Parathyroid adenoma (tissue), 2 donors: ENCODE measurements around the gene INMT.

ENCODE experiments used
- H2AFZ ChIP-seq: fragments of 300-600 bp; sonication (generic); one replicate; pipeline ENCODE4 v1.7.0; 2017; ENCODE audit warnings: antibody characterized with exemption, mild to moderate bottlenecking
- H3K27ac ChIP-seq: fragments of 300-600 bp; sonication (generic); one replicate; pipeline ENCODE4 v1.7.0; 2017
- H3K27me3 ChIP-seq: fragments of 300-600 bp; sonication (generic); one replicate; pipeline ENCODE4 v1.7.0; 2017; ENCODE audit warnings: low read length; ENCODE audit not compliant: control insufficient read depth, insufficient read depth
- H3K36me3 ChIP-seq: fragments of 300-600 bp; sonication (generic); one replicate; pipeline ENCODE4 v1.7.0; 2017; ENCODE audit warnings: low read length; ENCODE audit not compliant: control insufficient read depth, insufficient read depth
- H3K4me1 ChIP-seq: fragments of 300-600 bp; sonication (generic); one replicate; pipeline ENCODE4 v1.7.0; 2017; ENCODE audit warnings: control low read depth
- H3K4me2 ChIP-seq: fragments of 300-600 bp; sonication (generic); one replicate; pipeline ENCODE4 v1.7.0; 2017; ENCODE audit warnings: low read length
- H3K4me3 ChIP-seq: fragments of 300-600 bp; sonication (generic); one replicate; pipeline ENCODE4 v1.7.0; 2017; ENCODE audit warnings: low read depth, low read length
- H3K79me2 ChIP-seq: fragments of 300-600 bp; sonication (generic); one replicate; pipeline ENCODE4 v1.7.0; 2017; ENCODE audit warnings: control low read depth
- H3K9ac ChIP-seq: fragments of 300-600 bp; sonication (generic); one replicate; pipeline ENCODE4 v1.7.0; 2017; ENCODE audit warnings: mild to moderate bottlenecking
- H3K9me3 ChIP-seq: fragments of 300-600 bp; sonication (generic); one replicate; pipeline ENCODE4 v1.7.0; 2017; ENCODE audit warnings: low read length; ENCODE audit not compliant: control insufficient read depth
- TF ChIP-seq, protein P1 (sequence below): fragments of 300-600 bp; sonication (generic); IDR thresholded peaks from one replicate; pipeline ENCODE4 v1.7.0; 2017; ENCODE audit warnings: antibody characterized with exemption, mild to moderate bottlenecking
- donor health status: primary hyperparathyroidism.

The INMT gene

DNA sequence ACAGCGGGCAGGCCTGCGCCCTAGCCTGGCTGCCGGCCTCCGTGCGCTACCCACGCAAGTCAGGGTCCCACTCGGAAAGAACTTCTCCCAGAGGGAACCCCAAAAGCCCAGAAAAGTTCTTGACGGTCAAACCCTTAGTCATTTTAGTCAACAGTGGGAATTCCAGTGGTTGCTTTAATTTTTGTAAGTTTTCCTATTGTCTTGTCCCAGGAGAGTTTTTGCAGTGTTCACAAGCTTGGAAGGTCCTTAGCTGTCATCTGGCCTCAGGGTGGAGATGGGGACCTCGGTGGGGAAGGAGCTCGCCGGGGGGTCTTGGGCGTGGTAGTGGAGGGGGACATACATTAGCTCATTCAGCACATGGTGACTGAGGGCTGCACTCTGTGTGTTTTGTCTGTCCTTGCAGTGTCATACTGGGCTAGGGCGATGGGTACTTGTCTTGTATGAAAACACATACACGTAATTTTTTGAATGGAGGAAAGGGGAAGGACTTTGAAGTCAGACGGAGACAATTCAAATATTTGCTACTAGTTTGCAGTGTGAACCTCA, 20.0 kb downstream of the INMT start:
- TF ChIP-seq, protein P1, sequence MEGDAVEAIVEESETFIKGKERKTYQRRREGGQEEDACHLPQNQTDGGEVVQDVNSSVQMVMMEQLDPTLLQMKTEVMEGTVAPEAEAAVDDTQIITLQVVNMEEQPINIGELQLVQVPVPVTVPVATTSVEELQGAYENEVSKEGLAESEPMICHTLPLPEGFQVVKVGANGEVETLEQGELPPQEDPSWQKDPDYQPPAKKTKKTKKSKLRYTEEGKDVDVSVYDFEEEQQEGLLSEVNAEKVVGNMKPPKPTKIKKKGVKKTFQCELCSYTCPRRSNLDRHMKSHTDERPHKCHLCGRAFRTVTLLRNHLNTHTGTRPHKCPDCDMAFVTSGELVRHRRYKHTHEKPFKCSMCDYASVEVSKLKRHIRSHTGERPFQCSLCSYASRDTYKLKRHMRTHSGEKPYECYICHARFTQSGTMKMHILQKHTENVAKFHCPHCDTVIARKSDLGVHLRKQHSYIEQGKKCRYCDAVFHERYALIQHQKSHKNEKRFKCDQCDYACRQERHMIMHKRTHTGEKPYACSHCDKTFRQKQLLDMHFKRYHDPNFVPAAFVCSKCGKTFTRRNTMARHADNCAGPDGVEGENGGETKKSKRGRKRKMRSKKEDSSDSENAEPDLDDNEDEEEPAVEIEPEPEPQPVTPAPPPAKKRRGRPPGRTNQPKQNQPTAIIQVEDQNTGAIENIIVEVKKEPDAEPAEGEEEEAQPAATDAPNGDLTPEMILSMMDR: no peak
- peak overlapping the region; percentile 94 for H3K4me2 ChIP-seq

DNA sequence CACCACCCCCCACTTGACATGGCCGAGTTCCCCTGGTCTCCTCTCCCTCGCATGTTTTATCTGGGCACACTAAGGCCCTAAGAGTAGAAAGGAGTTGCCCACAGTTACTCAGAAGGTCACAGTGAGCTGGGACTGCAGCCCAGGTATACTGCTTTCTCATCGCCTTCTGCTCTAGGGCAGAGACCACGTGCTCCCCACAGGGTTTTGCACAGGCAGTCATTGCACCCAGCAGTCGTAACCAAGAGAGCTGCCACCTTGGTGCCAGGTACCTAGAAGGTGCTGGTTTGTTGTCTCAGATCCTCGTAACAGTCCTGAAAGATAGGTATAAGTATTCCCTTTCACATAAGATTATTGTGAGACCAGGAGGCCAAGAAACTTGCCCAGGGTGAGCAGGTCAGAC, 21.0 kb downstream of the INMT start:
- H3K36me3 ChIP-seq: no peaks in the 10 kb centered on the region
- no peaks in the 10 kb centered on the region for H3K27me3 ChIP-seq
- no peak overlapping the region for H3K27ac ChIP-seq
- no peak overlapping the region for H3K9ac ChIP-seq
- no peak overlapping the region for H3K4me2 ChIP-seq
- TF ChIP-seq, protein P1: no peak
- no peaks in the 10 kb centered on the region for H3K4me1 ChIP-seq
- H3K79me2 ChIP-seq: peaks cover 7% of the 10 kb centered on the region
- no peaks in the 10 kb centered on the region for H3K9me3 ChIP-seq
- no peak overlapping the region for H3K4me3 ChIP-seq
- no peak overlapping the region for H2AFZ ChIP-seq

More for the DNA sequence above, 20.0 kb downstream of the INMT start:
- Histone ChIP-seq H3K79me2 (peaks cover 7% of the 10 kb centered on the region), H3K4me3 (peak overlapping the region; percentile 81), H3K9ac (no peak overlapping the region), H2AFZ (peak overlapping the region; percentile 99), H3K9me3 (no peaks in the 10 kb centered on the region), H3K27ac (peak overlapping the region; percentile 66), H3K36me3 (no peaks in the 10 kb centered on the region), H3K27me3 (no peaks in the 10 kb centered on the region), H3K4me1 (no peaks in the 10 kb centered on the region)

DNA sequence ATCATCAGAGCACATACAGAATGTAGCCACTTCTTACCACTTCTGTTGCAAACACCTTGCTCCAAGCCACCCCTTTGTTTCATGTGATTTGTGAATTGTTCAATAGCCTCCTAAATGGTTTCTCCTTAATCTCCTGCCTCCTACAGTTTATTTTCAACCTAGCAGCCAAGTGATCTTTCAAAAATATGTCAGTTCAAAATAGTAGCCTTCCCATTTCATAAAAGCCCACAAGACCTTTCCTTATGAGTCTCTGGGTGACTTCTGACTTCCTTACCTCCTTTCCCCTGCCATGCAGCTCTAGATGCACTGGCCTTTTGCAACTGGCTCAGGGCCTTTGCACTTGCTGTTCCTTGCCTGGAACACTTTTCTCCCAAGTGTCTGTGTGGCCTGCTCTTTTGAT, 24.1 kb downstream of the INMT start:
- Histone ChIP-seq H3K9me3 (no peaks in the 10 kb centered on the region), H3K4me2 (no peak overlapping the region), H3K4me1 (no peaks in the 10 kb centered on the region), H3K36me3 (no peaks in the 10 kb centered on the region), H3K27me3 (no peaks in the 10 kb centered on the region), H2AFZ (no peak overlapping the region), H3K79me2 (peaks cover 7% of the 10 kb centered on the region), H3K27ac (no peak overlapping the region), H3K4me3 (no peak overlapping the region), H3K9ac (no peak overlapping the region)
- TF ChIP-seq, protein P1: no peak

DNA sequence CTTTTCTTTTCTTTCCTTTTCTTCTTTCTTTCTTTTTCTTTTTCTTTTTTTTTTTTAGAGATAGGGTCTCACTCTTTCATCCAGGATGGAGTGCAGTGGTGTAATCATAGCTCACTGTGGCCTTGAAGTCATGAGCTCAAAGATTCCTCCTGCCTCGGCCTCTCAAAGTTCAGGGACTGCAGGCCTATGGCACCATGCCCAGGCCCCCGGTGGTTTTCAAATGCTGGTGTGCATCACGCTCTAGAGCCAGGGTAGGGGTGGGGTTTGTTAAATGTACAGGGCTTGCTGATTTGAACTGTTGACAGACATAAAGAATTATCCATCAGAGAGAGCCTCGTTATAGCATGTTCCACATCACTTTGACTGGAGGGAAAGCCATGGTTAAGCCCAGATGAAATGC, 25.0 kb downstream of the INMT start:
- no peak overlapping the region for H3K27ac ChIP-seq
- H3K4me2 ChIP-seq: no peak overlapping the region
- no peak overlapping the region for H3K4me3 ChIP-seq
- no peak overlapping the region for H2AFZ ChIP-seq
- no peaks in the 10 kb centered on the region for H3K27me3 ChIP-seq
- H3K79me2 ChIP-seq: peaks cover 6% of the 10 kb centered on the region
- TF ChIP-seq, protein P1: no peak
- H3K9me3 ChIP-seq: no peaks in the 10 kb centered on the region
- H3K4me1 ChIP-seq: no peaks in the 10 kb centered on the region
- H3K9ac ChIP-seq: no peak overlapping the region
- no peaks in the 10 kb centered on the region for H3K36me3 ChIP-seq

DNA sequence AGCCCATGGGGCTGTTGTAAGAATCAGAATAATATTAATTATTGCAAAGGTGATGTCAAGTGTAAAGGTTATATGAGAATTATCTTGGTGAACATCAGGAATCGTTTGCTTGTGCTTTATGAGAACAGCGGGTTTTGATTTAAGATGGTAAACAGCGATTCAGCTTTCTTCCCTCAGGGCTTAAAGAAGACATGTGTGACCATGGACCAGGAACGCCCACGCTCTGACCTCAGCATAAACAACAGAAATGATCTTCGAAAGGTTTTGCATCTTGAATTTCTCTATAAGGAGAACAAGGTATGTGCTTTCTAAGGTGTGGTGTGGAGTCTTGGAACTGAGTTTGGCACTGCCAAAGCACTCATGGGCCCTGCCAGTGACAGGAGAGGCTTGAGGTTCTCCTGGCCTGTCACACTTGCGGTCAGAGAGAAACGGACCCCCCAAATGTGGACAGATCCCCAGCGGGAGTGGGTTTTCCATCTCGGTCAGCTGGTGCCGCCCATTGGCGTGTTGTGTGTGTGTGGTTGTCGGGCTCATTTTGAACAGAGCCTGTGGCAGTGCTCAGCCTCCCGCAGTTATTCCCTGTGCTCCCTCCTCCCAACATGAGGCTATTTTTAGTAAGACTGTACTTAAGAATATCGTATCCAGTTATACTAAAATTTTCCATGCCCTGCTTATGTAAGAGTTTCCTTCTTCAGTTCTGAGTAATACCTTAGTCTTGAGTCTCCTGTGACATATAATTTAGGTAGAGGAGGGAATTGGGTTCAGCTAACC, 26.5 kb downstream of the INMT start:
- no peak overlapping the region for H3K4me3 ChIP-seq
- H2AFZ ChIP-seq: no peak overlapping the region
- no peaks in the 10 kb centered on the region for H3K27me3 ChIP-seq
- no peak overlapping the region for H3K27ac ChIP-seq
- H3K79me2 ChIP-seq: peaks cover 3% of the 10 kb centered on the region
- no peaks in the 10 kb centered on the region for H3K4me1 ChIP-seq
- no peaks in the 10 kb centered on the region for H3K9me3 ChIP-seq
- H3K4me2 ChIP-seq: no peak overlapping the region
- H3K36me3 ChIP-seq: no peaks in the 10 kb centered on the region
- TF ChIP-seq, protein P1: no peak
- H3K9ac ChIP-seq: no peak overlapping the region
